ENCODE measurements around the gene ALG5.

ALG5 gene

GRCh38 chr13:36915896-36916640, 83.1 kb downstream of the ALG5 start:
- DNase-seq (ENCODE audit: low read depth in 2 of 2): no peak

- DNase-seq (ENCODE audit: low read depth in 2 of 2): no peak
Observed at GRCh38 chr13:36915106-36915505, 84.0 kb downstream of the ALG5 start.

DNA sequence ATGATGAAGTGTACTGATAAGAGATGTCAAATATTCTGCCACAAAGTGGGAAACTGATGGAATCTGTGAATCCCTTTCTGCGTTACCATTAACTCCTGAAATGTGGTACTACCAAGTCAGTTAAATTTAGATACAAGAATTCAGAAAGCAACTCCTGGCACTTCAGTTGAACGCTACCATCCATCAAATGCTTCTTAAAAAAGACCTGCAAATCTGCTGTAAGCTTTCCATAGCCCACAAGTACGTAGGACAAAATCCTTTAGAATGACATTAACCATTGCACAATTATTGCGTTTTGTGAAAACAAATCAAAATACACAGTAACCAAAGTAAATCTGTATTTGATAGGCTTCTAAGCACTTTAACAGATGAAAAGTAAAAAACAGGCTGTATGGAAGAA, 84.5 kb downstream of the ALG5 start:
- DNase-seq (ENCODE audit: low read depth in 2 of 2): no peak

- no peak for DNase-seq (ENCODE audit: low read depth in 2 of 2)
Observed at GRCh38 chr13:36913463-36913862, 85.7 kb downstream of the ALG5 start.

DNA sequence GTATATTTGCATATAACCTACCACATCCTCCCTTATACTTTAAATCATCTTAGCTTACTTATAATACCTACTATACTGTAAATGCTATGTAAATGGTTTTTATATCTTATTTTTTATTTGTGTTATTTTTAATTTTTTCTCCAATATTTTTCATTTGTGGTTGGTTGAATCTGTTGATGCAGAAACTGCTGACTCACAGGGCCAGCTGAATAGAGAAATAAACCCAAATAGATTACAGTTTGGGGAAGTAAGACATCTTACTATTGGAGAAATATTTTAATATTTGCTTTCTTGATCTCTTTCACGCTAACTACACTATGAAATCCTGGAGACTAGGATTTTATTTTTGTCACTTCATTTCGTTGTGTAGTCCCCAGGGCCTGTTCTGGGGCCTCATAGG, 86.2 kb downstream of the ALG5 start:
- DNase-seq (ENCODE audit: low read depth in 2 of 2): no peak

GRCh38 chr13:36912369-36912768, 86.8 kb downstream of the ALG5 start:
- no peak for DNase-seq (ENCODE audit: low read depth in 2 of 2)

DNA sequence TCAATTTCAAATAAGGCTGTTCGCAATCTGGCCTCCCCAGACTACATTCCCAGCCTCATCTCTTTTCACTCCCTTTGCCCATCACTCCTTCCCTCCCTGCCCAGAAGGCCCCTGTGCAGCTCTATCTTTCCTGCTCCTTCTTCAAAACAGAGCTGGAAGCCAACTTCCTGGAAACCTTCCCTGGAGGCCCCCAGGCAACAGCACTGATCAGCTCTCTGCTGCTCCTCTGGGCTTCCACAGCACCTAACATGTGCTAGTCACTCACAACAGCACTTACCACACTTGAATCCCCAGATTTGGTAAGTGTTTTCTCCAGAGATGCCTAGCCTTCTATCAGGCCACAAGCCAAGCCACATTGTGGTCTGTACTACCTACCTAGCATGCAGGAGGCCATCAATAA, 88.6 kb downstream of the ALG5 start:
- DNase-seq (ENCODE audit: low read depth in 2 of 2): no peak

GRCh38 chr13:36907821-36908220, 91.3 kb downstream of the ALG5 start:
- no peak for DNase-seq (ENCODE audit: low read depth in 2 of 2)

DNA sequence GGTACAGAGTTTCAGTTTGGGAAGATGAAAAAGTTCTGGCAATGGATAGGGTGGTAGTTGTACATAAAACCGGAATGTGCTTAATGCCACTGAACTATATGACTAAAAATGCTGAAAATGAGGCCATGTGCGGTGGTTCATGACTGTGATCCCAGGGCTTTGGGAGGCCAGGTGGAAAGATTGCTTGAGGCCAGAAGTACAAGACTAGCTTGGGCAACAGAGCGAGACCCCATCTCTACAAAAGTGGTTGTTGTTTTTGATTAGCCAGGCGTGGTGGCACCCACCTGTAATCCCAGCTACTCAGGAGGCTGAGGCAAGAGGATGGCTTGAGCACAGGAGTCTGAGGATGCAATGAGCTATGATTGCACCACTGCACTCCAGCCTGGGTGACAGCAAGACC, 91.9 kb downstream of the ALG5 start:
- no peak for DNase-seq (ENCODE audit: low read depth in 2 of 2)

GRCh38 chr13:36905944-36906343, 93.2 kb downstream of the ALG5 start:
- DNase-seq (ENCODE audit: low read depth in 2 of 2): no peak

- DNase-seq (ENCODE audit: low read depth in 2 of 2): no peak
Observed at GRCh38 chr13:36903925-36904595, 95.1 kb downstream of the ALG5 start.
